Liver (tissue), 9 donors: ENCODE results near the gene SCN8A. TPM values are rescaled to one million over a fixed set of nuclear protein-coding genes. Genes with fewer than 3 reads are reported as not detected.

Experiments
- DNase-seq: peaks from one replicate; pipeline ENCODE4 v3.0.0-alpha.2; 2017; ENCODE audit warnings: low spot score
- H3K27ac ChIP-seq, 2 donors: one replicate each; pipeline ENCODE4 v1.7.0; 2013; ENCODE audit warnings: inconsistent platforms in 2 of 2, low read length in 2 of 2, control low read depth in 1 of 2, low read depth in 1 of 2, mild to moderate bottlenecking in 1 of 2
- H3K27me3 ChIP-seq, 4 donors: one replicate each; pipeline versions ENCODE4 v1.6.1 to v1.7.0; 2013; ENCODE audit warnings: low read length in 3 of 4, inconsistent platforms in 1 of 4, mild to moderate bottlenecking in 1 of 4, moderate library complexity in 1 of 4; ENCODE audit not compliant: control insufficient read depth in 4 of 4, insufficient read depth in 4 of 4
- H3K36me3 ChIP-seq, 4 donors: one replicate each; pipeline versions ENCODE4 v1.6.1 to v1.7.0; 2013; ENCODE audit warnings: low read length in 3 of 4, mild to moderate bottlenecking in 3 of 4, low read depth in 1 of 4, moderate library complexity in 1 of 4; ENCODE audit not compliant: control insufficient read depth in 4 of 4, insufficient read depth in 3 of 4
- H3K4me1 ChIP-seq, 4 donors: one replicate each; pipeline versions ENCODE4 v1.6.1 to v1.7.0; 2013; ENCODE audit warnings: low read length in 3 of 4, mild to moderate bottlenecking in 3 of 4, moderate library complexity in 1 of 4; ENCODE audit not compliant: control insufficient read depth in 4 of 4, insufficient read depth in 4 of 4
- H3K4me3 ChIP-seq, 3 donors: one replicate each; pipeline versions ENCODE4 v1.6.1 to v1.7.0; 2013; ENCODE audit warnings: low read length in 3 of 3, control low read depth in 1 of 3, low read depth in 1 of 3, mild to moderate bottlenecking in 1 of 3
- H3K9ac ChIP-seq, 2 donors: one replicate each; pipeline ENCODE4 v1.7.0; 2013; ENCODE audit warnings: low read length in 2 of 2, mild to moderate bottlenecking in 2 of 2, moderate library complexity in 2 of 2, control low read depth in 1 of 2, low read depth in 1 of 2
- H3K9me3 ChIP-seq, 4 donors: one replicate each; pipeline versions ENCODE4 v1.6.1 to v1.7.0; 2013; ENCODE audit warnings: low read length in 3 of 4; ENCODE audit not compliant: control insufficient read depth in 4 of 4
- EGR1 ChIP-seq, 2 donors: IDR thresholded peaks; 2 replicates each; pipeline ENCODE4 v1.6.1; 2016 to 2018; ENCODE audit warnings: antibody characterized with exemption in 2 of 2, low read depth in 2 of 2
- FOXA1 ChIP-seq: IDR thresholded peaks from 2 replicates; pipeline ENCODE4 v1.6.1; 2016; ENCODE audit warnings: antibody characterized with exemption
- FOXA2 ChIP-seq: IDR thresholded peaks from 2 replicates; pipeline ENCODE4 v1.6.1; 2016; ENCODE audit warnings: antibody characterized with exemption
- GABPA ChIP-seq, 2 donors: IDR thresholded peaks in 1 of 2; conservative IDR thresholded peaks in 1 of 2; 2 replicates each; pipeline ENCODE4 v1.6.1; 2016; ENCODE audit warnings: antibody characterized with exemption in 2 of 2, mild to moderate bottlenecking in 1 of 2, moderate library complexity in 1 of 2
- HNF4G ChIP-seq: IDR thresholded peaks from 2 replicates; pipeline ENCODE4 v1.6.1; 2016; ENCODE audit warnings: antibody characterized with exemption
- JUND ChIP-seq, 2 donors: IDR thresholded peaks; 2 replicates each; pipeline ENCODE4 v1.6.1; 2016; ENCODE audit warnings: antibody characterized with exemption in 2 of 2
- NR2F2 ChIP-seq: IDR thresholded peaks from 2 replicates; pipeline ENCODE4 v1.6.1; 2016; ENCODE audit warnings: antibody characterized with exemption
- SP1 ChIP-seq: IDR thresholded peaks from 2 replicates; pipeline ENCODE4 v1.6.1; 2018; ENCODE audit warnings: antibody characterized with exemption, mild to moderate bottlenecking
- TAF1 ChIP-seq: conservative IDR thresholded peaks from 2 replicates; pipeline ENCODE4 v1.6.1; 2016; ENCODE audit warnings: antibody characterized with exemption, mild to moderate bottlenecking
- YY1 ChIP-seq: IDR thresholded peaks from 2 replicates; pipeline ENCODE4 v1.6.1; 2016; ENCODE audit warnings: antibody characterized with exemption, mild to moderate bottlenecking
- WGBS: extraction: QIAGEN DNeasy Blood & Tissue Kit; methylation state at CpG from one replicate; pipeline ENCODE4 v1.1.7; 2013; 5-methylcytosine and 5-hydroxymethylcytosine counted together
- polyA plus RNA-seq, 2 donors: library from polyadenylated mRNA; stranded (reverse) in 1 of 2; unstranded in 1 of 2; fragments of 200-250 nt in 1 of 2; fragments of >200 nt in 1 of 2; fragmentation: Nextera tagmentation in 1 of 2; extraction: Ambion mirVana in 1 of 2; gene quantifications; one replicate each; pipeline versions ENCODE4 v1.2.1 to v1.2.3, GENCODE V29; 2013 to 2015
- total RNA-seq, 2 donors: library from RNA; depleted of rRNA; stranded (reverse); fragments of >200 nt; gene quantifications; one replicate each; pipeline ENCODE4 v1.2.3, GENCODE V29; 2014
- TF ChIP-seq, protein P1 (sequence below): IDR thresholded peaks from 2 replicates; pipeline ENCODE4 v1.6.1; 2016; ENCODE audit warnings: antibody characterized with exemption
- TF ChIP-seq, protein P2 (sequence below): IDR thresholded peaks from 2 replicates; pipeline ENCODE4 v1.6.1; 2016; ENCODE audit warnings: antibody characterized with exemption
- TF ChIP-seq, protein P3 (sequence below): IDR thresholded peaks from 2 replicates; pipeline ENCODE4 v1.6.1; 2016; ENCODE audit warnings: antibody characterized with exemption
- TF ChIP-seq, protein P4 (sequence below): fragments of 150-350 bp; IDR thresholded peaks from 2 replicates; pipeline ENCODE4 v1.5.1; 2017; ENCODE audit warnings: improper control_type of control experiment, low read depth, low read length; ENCODE audit not compliant: missing input control
- donor health status: healthy.
- donor health status: healthy.
- donor health status: healthy.
- donor health status: healthy.
- donor health status: healthy.

The SCN8A gene
- total and polyA plus RNA-seq, 4 donors: 0.84 to 12.7 (median 3.8) TPM

DNA sequence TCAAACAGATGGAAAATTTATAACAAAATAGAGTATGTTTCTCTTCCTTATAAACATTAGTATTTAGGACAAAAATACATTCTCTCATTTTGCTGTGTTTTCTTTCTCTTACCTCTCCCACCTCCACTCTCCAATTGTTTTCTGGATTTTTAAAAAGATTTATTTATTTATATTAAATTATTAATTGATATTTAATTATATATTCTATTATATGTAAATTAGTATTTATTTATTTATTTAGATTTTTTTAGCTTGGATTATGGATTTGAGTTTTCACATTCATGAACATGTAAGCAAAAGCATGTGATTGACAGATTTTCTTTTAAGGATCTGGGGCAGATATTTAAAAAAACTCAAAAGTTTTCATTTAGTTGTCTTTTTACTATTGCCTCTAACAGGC lies 35.6 kb downstream of the SCN8A start:
- Histone ChIP-seq H3K27ac (no peak overlapping the region), H3K9ac (no peak overlapping the region), H3K27me3 (no peaks in the 10 kb centered on the region), H3K4me3 (no peak overlapping the region), H3K36me3 (no peaks in the 10 kb centered on the region), H3K9me3 (no peaks in the 10 kb centered on the region), H3K4me1 (peaks cover 8 to 37% (median 31%) of the 10 kb centered on the region in 4 donors)
- TF ChIP-seq FOXA1 (no peak), NR2F2 (no peak), HNF4G (no peak), FOXA2 (no peak), JUND (IDR thresholded peaks at IDR 0.05) (no peak), EGR1 (IDR thresholded peaks at IDR 0.05; ENCODE audit: low read depth in 2 of 2) (no peak), GABPA (IDR thresholded peaks at IDR 0.05 in 1 of 2, conservative IDR thresholded peaks at IDR 0.05 in 1 of 2) (no peak), SP1 (no peak), TAF1 (no peak), YY1 (no peak)
- TF ChIP-seq, protein P1, sequence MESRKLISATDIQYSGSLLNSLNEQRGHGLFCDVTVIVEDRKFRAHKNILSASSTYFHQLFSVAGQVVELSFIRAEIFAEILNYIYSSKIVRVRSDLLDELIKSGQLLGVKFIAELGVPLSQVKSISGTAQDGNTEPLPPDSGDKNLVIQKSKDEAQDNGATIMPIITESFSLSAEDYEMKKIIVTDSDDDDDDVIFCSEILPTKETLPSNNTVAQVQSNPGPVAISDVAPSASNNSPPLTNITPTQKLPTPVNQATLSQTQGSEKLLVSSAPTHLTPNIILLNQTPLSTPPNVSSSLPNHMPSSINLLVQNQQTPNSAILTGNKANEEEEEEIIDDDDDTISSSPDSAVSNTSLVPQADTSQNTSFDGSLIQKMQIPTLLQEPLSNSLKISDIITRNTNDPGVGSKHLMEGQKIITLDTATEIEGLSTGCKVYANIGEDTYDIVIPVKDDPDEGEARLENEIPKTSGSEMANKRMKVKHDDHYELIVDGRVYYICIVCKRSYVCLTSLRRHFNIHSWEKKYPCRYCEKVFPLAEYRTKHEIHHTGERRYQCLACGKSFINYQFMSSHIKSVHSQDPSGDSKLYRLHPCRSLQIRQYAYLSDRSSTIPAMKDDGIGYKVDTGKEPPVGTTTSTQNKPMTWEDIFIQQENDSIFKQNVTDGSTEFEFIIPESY: no peak
- TF ChIP-seq, protein P2, sequence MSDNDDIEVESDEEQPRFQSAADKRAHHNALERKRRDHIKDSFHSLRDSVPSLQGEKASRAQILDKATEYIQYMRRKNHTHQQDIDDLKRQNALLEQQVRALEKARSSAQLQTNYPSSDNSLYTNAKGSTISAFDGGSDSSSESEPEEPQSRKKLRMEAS: no peak
- TF ChIP-seq, protein P3, sequence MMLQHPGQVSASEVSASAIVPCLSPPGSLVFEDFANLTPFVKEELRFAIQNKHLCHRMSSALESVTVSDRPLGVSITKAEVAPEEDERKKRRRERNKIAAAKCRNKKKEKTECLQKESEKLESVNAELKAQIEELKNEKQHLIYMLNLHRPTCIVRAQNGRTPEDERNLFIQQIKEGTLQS: no peak
- TF ChIP-seq, protein P4, sequence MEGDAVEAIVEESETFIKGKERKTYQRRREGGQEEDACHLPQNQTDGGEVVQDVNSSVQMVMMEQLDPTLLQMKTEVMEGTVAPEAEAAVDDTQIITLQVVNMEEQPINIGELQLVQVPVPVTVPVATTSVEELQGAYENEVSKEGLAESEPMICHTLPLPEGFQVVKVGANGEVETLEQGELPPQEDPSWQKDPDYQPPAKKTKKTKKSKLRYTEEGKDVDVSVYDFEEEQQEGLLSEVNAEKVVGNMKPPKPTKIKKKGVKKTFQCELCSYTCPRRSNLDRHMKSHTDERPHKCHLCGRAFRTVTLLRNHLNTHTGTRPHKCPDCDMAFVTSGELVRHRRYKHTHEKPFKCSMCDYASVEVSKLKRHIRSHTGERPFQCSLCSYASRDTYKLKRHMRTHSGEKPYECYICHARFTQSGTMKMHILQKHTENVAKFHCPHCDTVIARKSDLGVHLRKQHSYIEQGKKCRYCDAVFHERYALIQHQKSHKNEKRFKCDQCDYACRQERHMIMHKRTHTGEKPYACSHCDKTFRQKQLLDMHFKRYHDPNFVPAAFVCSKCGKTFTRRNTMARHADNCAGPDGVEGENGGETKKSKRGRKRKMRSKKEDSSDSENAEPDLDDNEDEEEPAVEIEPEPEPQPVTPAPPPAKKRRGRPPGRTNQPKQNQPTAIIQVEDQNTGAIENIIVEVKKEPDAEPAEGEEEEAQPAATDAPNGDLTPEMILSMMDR: no peak
- DNase-seq: no peak

DNA sequence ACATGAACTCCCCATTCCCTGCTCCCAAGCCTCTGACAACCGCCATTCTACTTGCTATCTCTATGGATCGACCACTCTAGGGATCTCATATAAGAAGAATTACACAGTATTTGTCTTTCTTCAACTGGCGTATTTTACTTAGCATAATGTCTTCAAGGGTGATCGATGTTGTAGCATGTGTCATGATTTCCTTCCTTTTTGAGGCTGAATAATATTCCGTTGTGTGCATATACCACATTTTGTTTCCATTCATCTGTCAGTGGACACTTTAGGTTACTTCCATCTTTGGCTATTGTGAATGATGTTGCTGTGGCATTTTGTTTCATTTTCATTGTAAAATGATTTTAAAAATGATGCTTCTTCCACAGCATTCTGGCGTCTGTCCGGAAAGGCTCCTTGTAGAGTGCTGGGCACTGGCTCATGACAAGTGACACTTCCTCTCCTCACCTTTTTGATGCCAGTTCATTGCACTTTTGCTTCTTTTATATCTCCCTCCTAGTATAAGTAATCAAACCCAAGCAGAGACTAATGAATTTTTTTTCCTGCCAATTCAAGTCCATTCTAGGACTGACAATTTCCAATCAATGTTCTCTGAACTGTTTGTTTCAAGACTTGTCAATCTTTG lies 39.3 kb downstream of the SCN8A start:
- H3K9me3 ChIP-seq: no peaks in the 10 kb centered on the region
- 96% methylated on average over 7 of the region's 7 CpGs for WGBS
- no peak overlapping the region for H3K27ac ChIP-seq
- H3K4me1 ChIP-seq: peaks cover 8 to 31% (median 27%) of the 10 kb centered on the region in 4 donors
- no peaks in the 10 kb centered on the region for H3K27me3 ChIP-seq
- TF ChIP-seq EGR1 (IDR thresholded peaks at IDR 0.05; ENCODE audit: low read depth in 2 of 2) (no peak), GABPA (IDR thresholded peaks at IDR 0.05 in 1 of 2, conservative IDR thresholded peaks at IDR 0.05 in 1 of 2) (no peak), SP1 (no peak)
- TF ChIP-seq, protein P2: no peak
- TF ChIP-seq, protein P3: no peak
- TF ChIP-seq, protein P1: no peak
- DNase-seq: no peak
- no peaks in the 10 kb centered on the region for H3K36me3 ChIP-seq
- no peak overlapping the region for H3K9ac ChIP-seq
- no peak overlapping the region for H3K4me3 ChIP-seq
